ENCODE data around the gene NACA2. TPM values are rescaled to one million over a fixed set of nuclear protein-coding genes. Genes with fewer than 3 reads are reported as not detected.

NACA2 gene
- total and polyA plus RNA-seq, 2 of the 13 experiments (the other 11 are each of a cell fraction or from before 2014, with no cell fraction given) = 0.21 TPM; not detected in 1

GRCh38 chr17:61565213-61565612 is 25.8 kb downstream of the NACA2 start:
- Histone ChIP-seq H3K4me2 (ENCODE audit: low read depth, low read length) (no peak overlapping the region), H3K27ac (ENCODE audit: extremely low read length, insufficient read depth, low read length) (no peak overlapping the region), H2AFZ (ENCODE audit: low read length) (no peak overlapping the region), H3K79me2 (ENCODE audit: insufficient read depth, low read length) (no peaks in the 10 kb centered on the region), H3K4me1 (ENCODE audit: insufficient read depth, low read length) (peaks cover 25% of the 10 kb centered on the region), H3K27me3 (ENCODE audit: control insufficient read depth in 1 of 2, insufficient read depth in 2 of 2, low read length in 2 of 2) (no peaks in the 10 kb centered on the region), H3K9ac (ENCODE audit: insufficient read depth, low read depth, low read length) (no peak overlapping the region), H4K20me1 (ENCODE audit: insufficient read depth, low read length) (no peaks in the 10 kb centered on the region), H3K9me3 (ENCODE audit: low read length) (0 out of 2 replicates have a peak, but pooled peaks cover 3% of the 10 kb centered on the region), H3K4me3 (replicated peaks in 1 of 3; ENCODE audit: insufficient read depth in 1 of 3, low read depth in 2 of 3, low read length in 3 of 3) (no peak overlapping the region), H3K36me3 (replicated peaks in 1 of 2; ENCODE audit: control insufficient read depth in 1 of 2, insufficient read depth in 2 of 2, low read length in 2 of 2) (no peaks in the 10 kb centered on the region)
- in situ Hi-C loops (cut with HindIII; ENCODE audit: extremely low pct_ligation_motif_present, low pct_unique_long_range_greater_than_20kb) = no loop called here
- no peak for ATAC-seq
- ChIA-PET CTCF (ENCODE audit: low intra/inter-chr PET ratio, low total read pairs) (no interaction called here), POLR2A (no interaction called here)
- DNase-seq (ENCODE audit: low spot score) = no peak
- 0 out of 2 replicates have a peak, but pooled peaks have one; percentile 8 for TF ChIP-seq SMARCE1 (IDR thresholded peaks at IDR 0.05; ENCODE audit: borderline replicate concordance)
- TF ChIP-seq, protein P1, sequence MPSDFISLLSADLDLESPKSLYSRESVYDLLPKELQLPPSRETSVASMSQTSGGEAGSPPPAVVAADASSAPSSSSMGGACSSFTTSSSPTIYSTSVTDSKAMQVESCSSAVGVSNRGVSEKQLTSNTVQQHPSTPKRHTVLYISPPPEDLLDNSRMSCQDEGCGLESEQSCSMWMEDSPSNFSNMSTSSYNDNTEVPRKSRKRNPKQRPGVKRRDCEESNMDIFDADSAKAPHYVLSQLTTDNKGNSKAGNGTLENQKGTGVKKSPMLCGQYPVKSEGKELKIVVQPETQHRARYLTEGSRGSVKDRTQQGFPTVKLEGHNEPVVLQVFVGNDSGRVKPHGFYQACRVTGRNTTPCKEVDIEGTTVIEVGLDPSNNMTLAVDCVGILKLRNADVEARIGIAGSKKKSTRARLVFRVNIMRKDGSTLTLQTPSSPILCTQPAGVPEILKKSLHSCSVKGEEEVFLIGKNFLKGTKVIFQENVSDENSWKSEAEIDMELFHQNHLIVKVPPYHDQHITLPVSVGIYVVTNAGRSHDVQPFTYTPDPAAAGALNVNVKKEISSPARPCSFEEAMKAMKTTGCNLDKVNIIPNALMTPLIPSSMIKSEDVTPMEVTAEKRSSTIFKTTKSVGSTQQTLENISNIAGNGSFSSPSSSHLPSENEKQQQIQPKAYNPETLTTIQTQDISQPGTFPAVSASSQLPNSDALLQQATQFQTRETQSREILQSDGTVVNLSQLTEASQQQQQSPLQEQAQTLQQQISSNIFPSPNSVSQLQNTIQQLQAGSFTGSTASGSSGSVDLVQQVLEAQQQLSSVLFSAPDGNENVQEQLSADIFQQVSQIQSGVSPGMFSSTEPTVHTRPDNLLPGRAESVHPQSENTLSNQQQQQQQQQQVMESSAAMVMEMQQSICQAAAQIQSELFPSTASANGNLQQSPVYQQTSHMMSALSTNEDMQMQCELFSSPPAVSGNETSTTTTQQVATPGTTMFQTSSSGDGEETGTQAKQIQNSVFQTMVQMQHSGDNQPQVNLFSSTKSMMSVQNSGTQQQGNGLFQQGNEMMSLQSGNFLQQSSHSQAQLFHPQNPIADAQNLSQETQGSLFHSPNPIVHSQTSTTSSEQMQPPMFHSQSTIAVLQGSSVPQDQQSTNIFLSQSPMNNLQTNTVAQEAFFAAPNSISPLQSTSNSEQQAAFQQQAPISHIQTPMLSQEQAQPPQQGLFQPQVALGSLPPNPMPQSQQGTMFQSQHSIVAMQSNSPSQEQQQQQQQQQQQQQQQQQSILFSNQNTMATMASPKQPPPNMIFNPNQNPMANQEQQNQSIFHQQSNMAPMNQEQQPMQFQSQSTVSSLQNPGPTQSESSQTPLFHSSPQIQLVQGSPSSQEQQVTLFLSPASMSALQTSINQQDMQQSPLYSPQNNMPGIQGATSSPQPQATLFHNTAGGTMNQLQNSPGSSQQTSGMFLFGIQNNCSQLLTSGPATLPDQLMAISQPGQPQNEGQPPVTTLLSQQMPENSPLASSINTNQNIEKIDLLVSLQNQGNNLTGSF (CRISPR knock-in tag; IDR thresholded peaks at IDR 0.05) = no peak
- WGBS (ENCODE audit: low lambda C conversion rate) = 50% methylated on average over 4 of the region's 4 CpGs
- no TSS peak for BruUV-seq (replicated peaks)
- intact Hi-C loops (cut with micrococcal nuclease; ENCODE audit: unreplicated experiment) = no loop called here
- FAIRE-seq = no peak

GRCh38 chr17:61562287-61562686 is 28.7 kb downstream of the NACA2 start:
- Histone ChIP-seq H4K20me1 (ENCODE audit: insufficient read depth, low read length) (no peaks in the 10 kb centered on the region), H3K27ac (ENCODE audit: extremely low read length, insufficient read depth, low read length) (no peak overlapping the region), H3K9ac (ENCODE audit: insufficient read depth, low read depth, low read length) (no peak overlapping the region), H3K36me3 (replicated peaks in 1 of 2; ENCODE audit: control insufficient read depth in 1 of 2, insufficient read depth in 2 of 2, low read length in 2 of 2) (no peaks in the 10 kb centered on the region), H3K4me1 (ENCODE audit: insufficient read depth, low read length) (peaks cover 4% of the 10 kb centered on the region), H3K9me3 (ENCODE audit: low read length) (no peaks in the 10 kb centered on the region), H3K4me3 (replicated peaks in 1 of 3; ENCODE audit: insufficient read depth in 1 of 3, low read depth in 2 of 3, low read length in 3 of 3) (no peak overlapping the region), H2AFZ (ENCODE audit: low read length) (no peak overlapping the region), H3K79me2 (ENCODE audit: insufficient read depth, low read length) (no peaks in the 10 kb centered on the region), H3K4me2 (ENCODE audit: low read depth, low read length) (no peak overlapping the region), H3K27me3 (ENCODE audit: control insufficient read depth in 1 of 2, insufficient read depth in 2 of 2, low read length in 2 of 2) (0 out of 5 replicates have a peak, but pooled peaks cover 0 to 6% of the 10 kb centered on the region in 2 experiments)
- ChIA-PET POLR2A (no interaction called here), CTCF (ENCODE audit: low intra/inter-chr PET ratio, low total read pairs) (no interaction called here)
- intact Hi-C loops (cut with micrococcal nuclease; ENCODE audit: unreplicated experiment) (no loop called here), in situ Hi-C loops (cut with HindIII; ENCODE audit: extremely low pct_ligation_motif_present, low pct_unique_long_range_greater_than_20kb) (no loop called here)
- FAIRE-seq (no peak), DNase-seq (ENCODE audit: low spot score) (no peak), ATAC-seq (no peak)
- 34% methylated on average over 4 of the region's 4 CpGs for WGBS (ENCODE audit: low lambda C conversion rate)
- TF ChIP-seq, protein P2, sequence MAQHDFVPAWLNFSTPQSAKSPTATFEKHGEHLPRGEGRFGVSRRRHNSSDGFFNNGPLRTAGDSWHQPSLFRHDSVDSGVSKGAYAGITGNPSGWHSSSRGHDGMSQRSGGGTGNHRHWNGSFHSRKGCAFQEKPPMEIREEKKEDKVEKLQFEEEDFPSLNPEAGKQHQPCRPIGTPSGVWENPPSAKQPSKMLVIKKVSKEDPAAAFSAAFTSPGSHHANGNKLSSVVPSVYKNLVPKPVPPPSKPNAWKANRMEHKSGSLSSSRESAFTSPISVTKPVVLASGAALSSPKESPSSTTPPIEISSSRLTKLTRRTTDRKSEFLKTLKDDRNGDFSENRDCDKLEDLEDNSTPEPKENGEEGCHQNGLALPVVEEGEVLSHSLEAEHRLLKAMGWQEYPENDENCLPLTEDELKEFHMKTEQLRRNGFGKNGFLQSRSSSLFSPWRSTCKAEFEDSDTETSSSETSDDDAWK (CRISPR knock-in tag; IDR thresholded peaks at IDR 0.05) = no peak
- no peak for TF ChIP-seq TCF7 (IDR thresholded peaks at IDR 0.05; ENCODE audit: low read depth)
- TF ChIP-seq NAIF1 (CRISPR knock-in tag; IDR thresholded peaks at IDR 0.05; ENCODE audit: borderline replicate concordance) = no peak
- TF ChIP-seq MLLT10 (CRISPR knock-in tag; IDR thresholded peaks at IDR 0.05) = no peak
- no TSS peak for BruUV-seq (replicated peaks)

Measured in HepG2 (cell line).